ENCODE data around the gene AIFM2. TPM values are rescaled to one million over a fixed set of nuclear protein-coding genes. Genes with fewer than 3 reads are reported as not detected.
A peak's percentile ranks its signal among the peaks of the same experiment; 100 is the strongest.

AIFM2 gene
- total and polyA plus RNA-seq, 4 donors, result 5.0 to 20.3 (median 9.7) TPM

- Histone ChIP-seq H3K4me3 (ENCODE audit: low read depth in 1 of 3, low read length in 3 of 3) (peak overlapping the region; percentile 66 to 76 (median 68)), H3K27me3 (ENCODE audit: control insufficient read depth in 4 of 4, insufficient read depth in 4 of 4, low read length in 3 of 4) (no peaks in the 10 kb centered on the region), H3K27ac (ENCODE audit: low read depth in 1 of 2, low read length in 2 of 2) (peak overlapping the region; percentile 88), H3K36me3 (ENCODE audit: control insufficient read depth in 4 of 4, insufficient read depth in 3 of 4, low read depth in 1 of 4, low read length in 3 of 4) (peaks cover 0 to 12% (median 6%) of the 10 kb centered on the region in 4 donors), H3K4me1 (ENCODE audit: control insufficient read depth in 4 of 4, insufficient read depth in 4 of 4, low read length in 3 of 4) (peaks cover 4 to 25% (median 14%) of the 10 kb centered on the region in 4 donors), H3K9ac (ENCODE audit: low read depth in 1 of 2, low read length in 2 of 2) (peak overlapping the region in 1 of 2 donors; percentile 64), H3K9me3 (ENCODE audit: control insufficient read depth in 4 of 4, low read length in 3 of 4) (no peaks in the 10 kb centered on the region)
- WGBS, result under 1% methylated on average over 98 of the region's 98 CpGs
- TF ChIP-seq NR2F2 (IDR thresholded peaks at IDR 0.05), result no peak
- TF ChIP-seq RAD21 (IDR thresholded peaks at IDR 0.05), result peak in 1 of 2 donors; percentile 13
- TF ChIP-seq FOXA1 (IDR thresholded peaks at IDR 0.05), result no peak
- TF ChIP-seq YY1 (IDR thresholded peaks at IDR 0.05), result peak; percentile 63
- peak; percentile 33 for TF ChIP-seq CTCF (IDR thresholded peaks at IDR 0.05; ENCODE audit: low read depth, low read length, missing input control)
- no peak for TF ChIP-seq HNF4A (conservative IDR thresholded peaks at IDR 0.05)
- no peak for TF ChIP-seq REST (IDR thresholded peaks at IDR 0.05)
- no peak for TF ChIP-seq RXRA (IDR thresholded peaks at IDR 0.05)
- peak; percentile 61 for DNase-seq (ENCODE audit: low spot score)
Observed at GRCh38 chr10:70145666-70146488, 13.3 kb upstream of the AIFM2 start.

GRCh38 chr10:70145166-70145665, 12.6 kb upstream of the AIFM2 start:
- WGBS, result 15% methylated on average over 28 of the region's 28 CpGs
- peak overlapping the region; percentile 66 to 76 (median 68) for H3K4me3 ChIP-seq (ENCODE audit: low read depth in 1 of 3, low read length in 3 of 3)
- H3K27ac ChIP-seq (ENCODE audit: low read depth in 1 of 2, low read length in 2 of 2), result peak overlapping the region; percentile 88
- TF ChIP-seq FOXA1 (IDR thresholded peaks at IDR 0.05) (no peak), FOXA2 (IDR thresholded peaks at IDR 0.05) (no peak), YY1 (IDR thresholded peaks at IDR 0.05) (no peak), TAF1 (conservative IDR thresholded peaks at IDR 0.05) (no peak)
- H3K9me3 ChIP-seq (ENCODE audit: control insufficient read depth in 4 of 4, low read length in 3 of 4), result no peaks in the 10 kb centered on the region
- no peaks in the 10 kb centered on the region for H3K27me3 ChIP-seq (ENCODE audit: control insufficient read depth in 4 of 4, insufficient read depth in 4 of 4, low read length in 3 of 4)
- no peak for DNase-seq (ENCODE audit: low spot score)
- peaks cover 0 to 6% (median 1%) of the 10 kb centered on the region in 4 donors for H3K36me3 ChIP-seq (ENCODE audit: control insufficient read depth in 4 of 4, insufficient read depth in 3 of 4, low read depth in 1 of 4, low read length in 3 of 4)
- peak overlapping the region; percentile 28 for H3K9ac ChIP-seq (ENCODE audit: low read depth in 1 of 2, low read length in 2 of 2)
- H3K4me1 ChIP-seq (ENCODE audit: control insufficient read depth in 4 of 4, insufficient read depth in 4 of 4, low read length in 3 of 4), result peaks cover 4 to 25% (median 14%) of the 10 kb centered on the region in 4 donors

All from liver (tissue), 9 donors.